HG02970 (cell line): ENCODE data around the gene FARS2.
A peak's percentile ranks its signal among the peaks of the same experiment; 100 is the strongest.

Experiments used
- ATAC-seq: cut with Tn5 transposase; IDR thresholded peaks from one replicate; pipeline ENCODE4 v1.9.1; 2021; ENCODE audit warnings: mild to moderate bottlenecking, moderate library complexity, moderate number of reproducible peaks; ENCODE audit not compliant: unreplicated experiment, low FRiP score

Gene FARS2

GRCh38 chr6:5704708-5705107, 443.4 kb downstream of the FARS2 start:
- ATAC-seq: no peak

GRCh38 chr6:5705252-5705651, 443.9 kb downstream of the FARS2 start:
- ATAC-seq: no peak

- ATAC-seq: no peak
Measured at GRCh38 chr6:5706124-5707033, 445.1 kb downstream of the FARS2 start.

- ATAC-seq: no peak
Measured at GRCh38 chr6:5707281-5708045, 446.1 kb downstream of the FARS2 start.

- ATAC-seq: no peak
Measured at GRCh38 chr6:5710516-5710915, 449.2 kb downstream of the FARS2 start.

- ATAC-seq: no peak
Measured at GRCh38 chr6:5710936-5711335, 449.6 kb downstream of the FARS2 start.

- no peak for ATAC-seq
Measured at GRCh38 chr6:5712349-5713215, 451.3 kb downstream of the FARS2 start.

- no peak for ATAC-seq
Measured at GRCh38 chr6:5713519-5713918, 452.2 kb downstream of the FARS2 start.

GRCh38 chr6:5718231-5718947, 457.1 kb downstream of the FARS2 start:
- no peak for ATAC-seq

GRCh38 chr6:5723841-5724691, 462.8 kb downstream of the FARS2 start:
- peak; percentile 96 for ATAC-seq

GRCh38 chr6:5724911-5725310, 463.6 kb downstream of the FARS2 start:
- ATAC-seq: no peak

GRCh38 chr6:5726976-5727718, 465.8 kb downstream of the FARS2 start:
- ATAC-seq: no peak

- no peak for ATAC-seq
Measured at GRCh38 chr6:5728351-5729079, 467.2 kb downstream of the FARS2 start.

- no peak for ATAC-seq
Measured at GRCh38 chr6:5729080-5729434, 467.7 kb downstream of the FARS2 start.

- ATAC-seq: no peak
Measured at GRCh38 chr6:5729813-5730517, 468.7 kb downstream of the FARS2 start.

- ATAC-seq: no peak
Measured at GRCh38 chr6:5730585-5731263, 469.4 kb downstream of the FARS2 start.

GRCh38 chr6:5731435-5731834, 470.1 kb downstream of the FARS2 start:
- no peak for ATAC-seq
